ENCODE results near the gene SFTPB. TPM values are rescaled to one million over a fixed set of nuclear protein-coding genes. Genes with fewer than 3 reads are reported as not detected.

The SFTPB gene
- total and polyA plus RNA-seq, 4 donors = not detected

DNA sequence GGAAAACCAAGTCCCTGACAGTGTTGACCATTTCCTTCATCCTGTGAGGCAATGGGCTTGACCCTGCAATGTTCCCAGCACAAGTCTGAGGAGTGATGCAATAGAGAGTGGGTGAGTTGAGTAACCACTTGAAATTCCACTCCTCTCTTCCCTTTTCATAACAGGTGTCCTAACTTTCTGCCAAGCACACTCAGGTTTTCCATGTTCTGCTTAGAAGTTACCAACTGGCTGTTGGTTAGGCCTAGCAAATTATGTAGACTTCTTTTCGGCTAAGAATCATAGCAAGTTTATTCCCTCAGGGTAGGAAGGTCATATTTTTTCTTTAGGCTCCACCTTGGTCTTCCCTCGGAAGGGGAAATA lies 37.7 kb upstream of the SFTPB start (continued):
- TF ChIP-seq, protein P1, sequence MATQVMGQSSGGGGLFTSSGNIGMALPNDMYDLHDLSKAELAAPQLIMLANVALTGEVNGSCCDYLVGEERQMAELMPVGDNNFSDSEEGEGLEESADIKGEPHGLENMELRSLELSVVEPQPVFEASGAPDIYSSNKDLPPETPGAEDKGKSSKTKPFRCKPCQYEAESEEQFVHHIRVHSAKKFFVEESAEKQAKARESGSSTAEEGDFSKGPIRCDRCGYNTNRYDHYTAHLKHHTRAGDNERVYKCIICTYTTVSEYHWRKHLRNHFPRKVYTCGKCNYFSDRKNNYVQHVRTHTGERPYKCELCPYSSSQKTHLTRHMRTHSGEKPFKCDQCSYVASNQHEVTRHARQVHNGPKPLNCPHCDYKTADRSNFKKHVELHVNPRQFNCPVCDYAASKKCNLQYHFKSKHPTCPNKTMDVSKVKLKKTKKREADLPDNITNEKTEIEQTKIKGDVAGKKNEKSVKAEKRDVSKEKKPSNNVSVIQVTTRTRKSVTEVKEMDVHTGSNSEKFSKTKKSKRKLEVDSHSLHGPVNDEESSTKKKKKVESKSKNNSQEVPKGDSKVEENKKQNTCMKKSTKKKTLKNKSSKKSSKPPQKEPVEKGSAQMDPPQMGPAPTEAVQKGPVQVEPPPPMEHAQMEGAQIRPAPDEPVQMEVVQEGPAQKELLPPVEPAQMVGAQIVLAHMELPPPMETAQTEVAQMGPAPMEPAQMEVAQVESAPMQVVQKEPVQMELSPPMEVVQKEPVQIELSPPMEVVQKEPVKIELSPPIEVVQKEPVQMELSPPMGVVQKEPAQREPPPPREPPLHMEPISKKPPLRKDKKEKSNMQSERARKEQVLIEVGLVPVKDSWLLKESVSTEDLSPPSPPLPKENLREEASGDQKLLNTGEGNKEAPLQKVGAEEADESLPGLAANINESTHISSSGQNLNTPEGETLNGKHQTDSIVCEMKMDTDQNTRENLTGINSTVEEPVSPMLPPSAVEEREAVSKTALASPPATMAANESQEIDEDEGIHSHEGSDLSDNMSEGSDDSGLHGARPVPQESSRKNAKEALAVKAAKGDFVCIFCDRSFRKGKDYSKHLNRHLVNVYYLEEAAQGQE (IDR thresholded peaks at IDR 0.05) = peak; percentile 64
- peak; percentile 49 for TF ChIP-seq HNF4G (IDR thresholded peaks at IDR 0.05)
- peak; percentile 63 for TF ChIP-seq FOXA1 (IDR thresholded peaks at IDR 0.05)
- TF ChIP-seq, protein P2, sequence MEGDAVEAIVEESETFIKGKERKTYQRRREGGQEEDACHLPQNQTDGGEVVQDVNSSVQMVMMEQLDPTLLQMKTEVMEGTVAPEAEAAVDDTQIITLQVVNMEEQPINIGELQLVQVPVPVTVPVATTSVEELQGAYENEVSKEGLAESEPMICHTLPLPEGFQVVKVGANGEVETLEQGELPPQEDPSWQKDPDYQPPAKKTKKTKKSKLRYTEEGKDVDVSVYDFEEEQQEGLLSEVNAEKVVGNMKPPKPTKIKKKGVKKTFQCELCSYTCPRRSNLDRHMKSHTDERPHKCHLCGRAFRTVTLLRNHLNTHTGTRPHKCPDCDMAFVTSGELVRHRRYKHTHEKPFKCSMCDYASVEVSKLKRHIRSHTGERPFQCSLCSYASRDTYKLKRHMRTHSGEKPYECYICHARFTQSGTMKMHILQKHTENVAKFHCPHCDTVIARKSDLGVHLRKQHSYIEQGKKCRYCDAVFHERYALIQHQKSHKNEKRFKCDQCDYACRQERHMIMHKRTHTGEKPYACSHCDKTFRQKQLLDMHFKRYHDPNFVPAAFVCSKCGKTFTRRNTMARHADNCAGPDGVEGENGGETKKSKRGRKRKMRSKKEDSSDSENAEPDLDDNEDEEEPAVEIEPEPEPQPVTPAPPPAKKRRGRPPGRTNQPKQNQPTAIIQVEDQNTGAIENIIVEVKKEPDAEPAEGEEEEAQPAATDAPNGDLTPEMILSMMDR (IDR thresholded peaks at IDR 0.05; ENCODE audit: low read depth, low read length, missing input control) = no peak

DNA sequence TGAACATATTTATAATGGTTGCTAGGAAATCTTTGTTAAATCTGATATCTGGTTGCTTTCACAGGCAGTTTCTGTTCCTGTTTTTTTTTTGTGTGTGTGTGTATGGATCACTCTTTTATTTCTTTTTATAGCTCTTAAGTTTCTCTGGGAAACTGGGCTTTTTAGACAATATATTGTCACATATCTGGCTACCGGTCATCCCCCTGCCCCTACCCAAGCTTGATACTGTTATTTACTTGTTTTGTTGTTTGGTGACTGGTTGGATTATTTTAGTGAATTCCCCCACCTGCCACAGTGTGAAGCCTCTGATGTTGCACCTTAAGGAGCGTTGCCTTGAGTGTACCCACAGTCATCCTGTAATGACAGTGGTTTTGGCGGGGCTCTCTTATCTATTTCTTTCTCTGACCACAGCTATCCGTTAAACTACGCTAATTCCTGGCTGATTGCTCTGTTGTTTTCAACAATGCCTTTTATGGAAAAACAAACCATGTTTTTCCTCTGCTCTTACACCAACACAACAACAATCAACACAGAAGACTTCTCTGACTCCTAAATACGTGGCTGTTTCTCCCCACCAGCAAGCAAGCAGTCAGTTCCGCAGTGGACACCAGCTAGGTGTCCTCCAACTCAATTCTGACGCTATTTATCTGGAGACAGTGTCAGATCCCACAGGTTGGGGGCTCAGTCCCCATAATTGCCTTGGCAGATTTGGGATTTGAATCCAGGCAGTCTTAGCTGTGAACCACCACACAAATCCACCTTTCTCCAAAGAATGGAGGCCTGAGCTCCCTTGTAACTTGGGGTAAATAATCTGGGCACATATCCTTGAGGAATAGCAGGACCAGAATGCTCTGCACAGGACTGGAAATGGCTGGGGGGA lies 37.0 kb upstream of the SFTPB start:
- Histone ChIP-seq H3K27ac (ENCODE audit: low read depth in 1 of 2, low read length in 2 of 2) (peak overlapping the region; percentile 85 to 93), H3K36me3 (ENCODE audit: control insufficient read depth in 4 of 4, insufficient read depth in 3 of 4, low read depth in 1 of 4, low read length in 3 of 4) (no peaks in the 10 kb centered on the region), H3K27me3 (ENCODE audit: control insufficient read depth in 4 of 4, insufficient read depth in 4 of 4, low read length in 3 of 4) (no peaks in the 10 kb centered on the region), H3K9me3 (ENCODE audit: control insufficient read depth in 4 of 4, low read length in 3 of 4) (no peaks in the 10 kb centered on the region), H3K4me3 (ENCODE audit: low read depth in 1 of 3, low read length in 3 of 3) (no peak overlapping the region), H3K9ac (ENCODE audit: low read depth in 1 of 2, low read length in 2 of 2) (peak overlapping the region in 1 of 2 donors; percentile 24), H3K4me1 (ENCODE audit: control insufficient read depth in 4 of 4, insufficient read depth in 4 of 4, low read length in 3 of 4) (peaks cover 19 to 52% (median 49%) of the 10 kb centered on the region in 4 donors)
- TF ChIP-seq, protein P1 (IDR thresholded peaks at IDR 0.05) = no peak
- no peak for TF ChIP-seq GABPA (IDR thresholded peaks at IDR 0.05 in 1 of 2, conservative IDR thresholded peaks at IDR 0.05 in 1 of 2)
- no peak for TF ChIP-seq SP1 (IDR thresholded peaks at IDR 0.05)
- TF ChIP-seq, protein P3, sequence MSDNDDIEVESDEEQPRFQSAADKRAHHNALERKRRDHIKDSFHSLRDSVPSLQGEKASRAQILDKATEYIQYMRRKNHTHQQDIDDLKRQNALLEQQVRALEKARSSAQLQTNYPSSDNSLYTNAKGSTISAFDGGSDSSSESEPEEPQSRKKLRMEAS (IDR thresholded peaks at IDR 0.05) = no peak
- TF ChIP-seq, protein P2 (IDR thresholded peaks at IDR 0.05; ENCODE audit: low read depth, low read length, missing input control) = no peak
- TF ChIP-seq NR2F2 (IDR thresholded peaks at IDR 0.05) = no peak
- TF ChIP-seq HNF4G (IDR thresholded peaks at IDR 0.05) = no peak
- TF ChIP-seq, protein P4, sequence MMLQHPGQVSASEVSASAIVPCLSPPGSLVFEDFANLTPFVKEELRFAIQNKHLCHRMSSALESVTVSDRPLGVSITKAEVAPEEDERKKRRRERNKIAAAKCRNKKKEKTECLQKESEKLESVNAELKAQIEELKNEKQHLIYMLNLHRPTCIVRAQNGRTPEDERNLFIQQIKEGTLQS (IDR thresholded peaks at IDR 0.05) = no peak
- no peak for TF ChIP-seq TAF1 (conservative IDR thresholded peaks at IDR 0.05)
- no peak for TF ChIP-seq RXRA (IDR thresholded peaks at IDR 0.05)
- no peak for TF ChIP-seq FOXA1 (IDR thresholded peaks at IDR 0.05)
- TF ChIP-seq JUND (IDR thresholded peaks at IDR 0.05) = no peak
- no peak for TF ChIP-seq EGR1 (IDR thresholded peaks at IDR 0.05; ENCODE audit: low read depth in 2 of 2)
- TF ChIP-seq RAD21 (IDR thresholded peaks at IDR 0.05) = no peak
- no peak for DNase-seq (ENCODE audit: low spot score)
- WGBS = 81% methylated on average over 8 of the region's 8 CpGs

Data from liver (tissue), 9 donors.